ENCODE data around the gene COMMD3.

- TF ChIP-seq MXI1 (IDR thresholded peaks at IDR 0.05; ENCODE audit: borderline replicate concordance, low read depth, low read length) (no peak), POLR2A (IDR thresholded peaks at IDR 0.05; ENCODE audit: low read depth, low read length) (no peak), MAFK (IDR thresholded peaks at IDR 0.05; ENCODE audit: low read depth, low read length) (no peak), MAZ (IDR thresholded peaks at IDR 0.05; ENCODE audit: borderline replicate concordance, low read depth, low read length) (no peak), RAD21 (IDR thresholded peaks at IDR 0.05; ENCODE audit: low read length) (no peak), CTCF (conservative IDR thresholded peaks at IDR 0.05; ENCODE audit: low read depth, low read length) (no peak)
These were observed 28.1 kb downstream of the COMMD3 start for GRCh38 chr10:22344249-22344648.
